HEK293T (cell line): ENCODE results near the gene TTC38.

Source experiments
- CTBP1 ChIP-seq: fragments of 450-650 bp; IDR thresholded peaks from 2 replicates; pipeline ENCODE4 v1.6.1; 2016; ENCODE audit warnings: borderline replicate concordance
- FOXM1 ChIP-seq: fragments of 450-650 bp; IDR thresholded peaks from 2 replicates; pipeline ENCODE4 v1.6.1; 2017; ENCODE audit warnings: mild to moderate bottlenecking, borderline replicate concordance
- LEF1 ChIP-seq: fragments of 450-650 bp; IDR thresholded peaks from 2 replicates; pipeline ENCODE4 v1.6.1; 2017; ENCODE audit warnings: mild to moderate bottlenecking, borderline replicate concordance
- SP1 ChIP-seq: fragments of 450-650 bp; IDR thresholded peaks from 2 replicates; pipeline ENCODE4 v1.6.1; 2017

DNA sequence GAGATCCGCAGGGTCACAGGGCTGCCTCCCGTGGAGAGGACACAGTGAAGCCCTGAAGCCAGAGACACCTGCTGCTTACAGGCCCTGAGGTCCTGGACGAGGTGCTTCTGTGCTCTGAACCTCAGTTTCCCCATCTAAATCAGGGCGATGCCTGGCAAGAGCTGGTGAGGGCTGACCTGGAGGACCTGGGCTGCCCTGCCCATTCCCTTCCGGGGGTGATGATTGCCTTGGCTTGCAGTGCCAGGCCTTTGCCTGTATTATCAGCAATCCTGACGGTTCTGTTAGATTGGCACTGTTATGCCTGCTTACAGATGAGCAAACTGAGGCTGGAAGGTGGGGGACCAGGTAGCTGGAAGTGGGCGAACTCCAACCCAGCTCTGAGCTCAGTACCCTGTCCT is 21.0 kb downstream of the TTC38 start:
- no peak for TF ChIP-seq LEF1
- no peak for TF ChIP-seq FOXM1
- no peak for TF ChIP-seq SP1
- no peak for TF ChIP-seq CTBP1
